ENCODE data around the gene COL13A1. TPM values are rescaled to one million over a fixed set of nuclear protein-coding genes. Genes with fewer than 3 reads are reported as not detected.

COL13A1 gene
- total RNA-seq, 1 donor from 2014 or later, result 0.86 TPM

GRCh38 chr10:69866246-69866687 lies 64.6 kb downstream of the COL13A1 start:
- no peak for TF ChIP-seq CTCF (IDR thresholded peaks at IDR 0.05; ENCODE audit: insufficient read depth, low read depth, low read length)
- TF ChIP-seq EZH2 (IDR thresholded peaks at IDR 0.05; ENCODE audit: insufficient read depth, low read length), result no peak
- DNase-seq (ENCODE audit: low read depth), result no peak
- peaks cover 20% of the 10 kb centered on the region for H3K27me3 Mint-ChIP-seq (ENCODE audit: low read depth, unreplicated experiment)
- Histone ChIP-seq H3K4me1 (ENCODE audit: insufficient read depth, low read length) (peaks cover 73% of the 10 kb centered on the region), H3K27me3 (ENCODE audit: insufficient read depth, low read length) (no peaks in the 10 kb centered on the region), H4K20me1 (ENCODE audit: insufficient read depth, low read length) (no peaks in the 10 kb centered on the region), H3K27ac (ENCODE audit: low read depth, low read length) (peak overlapping the region; percentile 76), H3K36me3 (ENCODE audit: insufficient read depth, low read length) (peaks cover 3% of the 10 kb centered on the region), H2AFZ (ENCODE audit: low read depth, low read length) (peak overlapping the region; percentile 60), H3K4me2 (ENCODE audit: low read length) (peak overlapping the region; percentile 80), H3K79me2 (ENCODE audit: insufficient read depth, low read length) (peaks cover 4% of the 10 kb centered on the region), H3K9me3 (ENCODE audit: insufficient read depth, low read depth, low read length) (no peaks in the 10 kb centered on the region), H3K4me3 (ENCODE audit: insufficient read depth, low read depth, low read length) (no peak overlapping the region), H3K9ac (ENCODE audit: low read length) (peak overlapping the region; percentile 73)
- peak overlapping the region; percentile 70 for H3K4me3 Mint-ChIP-seq (ENCODE audit: unreplicated experiment)
- peaks cover 3% of the 10 kb centered on the region for H3K36me3 Mint-ChIP-seq (ENCODE audit: low read depth, unreplicated experiment)
- no peaks in the 10 kb centered on the region for H3K9me3 Mint-ChIP-seq (ENCODE audit: unreplicated experiment)
- peak overlapping the region; percentile 8 for H3K27ac Mint-ChIP-seq (ENCODE audit: unreplicated experiment)
- peak; percentile 9 for FAIRE-seq
- peaks cover 15% of the 10 kb centered on the region for H3K4me1 Mint-ChIP-seq (ENCODE audit: low read depth, unreplicated experiment)

DNA sequence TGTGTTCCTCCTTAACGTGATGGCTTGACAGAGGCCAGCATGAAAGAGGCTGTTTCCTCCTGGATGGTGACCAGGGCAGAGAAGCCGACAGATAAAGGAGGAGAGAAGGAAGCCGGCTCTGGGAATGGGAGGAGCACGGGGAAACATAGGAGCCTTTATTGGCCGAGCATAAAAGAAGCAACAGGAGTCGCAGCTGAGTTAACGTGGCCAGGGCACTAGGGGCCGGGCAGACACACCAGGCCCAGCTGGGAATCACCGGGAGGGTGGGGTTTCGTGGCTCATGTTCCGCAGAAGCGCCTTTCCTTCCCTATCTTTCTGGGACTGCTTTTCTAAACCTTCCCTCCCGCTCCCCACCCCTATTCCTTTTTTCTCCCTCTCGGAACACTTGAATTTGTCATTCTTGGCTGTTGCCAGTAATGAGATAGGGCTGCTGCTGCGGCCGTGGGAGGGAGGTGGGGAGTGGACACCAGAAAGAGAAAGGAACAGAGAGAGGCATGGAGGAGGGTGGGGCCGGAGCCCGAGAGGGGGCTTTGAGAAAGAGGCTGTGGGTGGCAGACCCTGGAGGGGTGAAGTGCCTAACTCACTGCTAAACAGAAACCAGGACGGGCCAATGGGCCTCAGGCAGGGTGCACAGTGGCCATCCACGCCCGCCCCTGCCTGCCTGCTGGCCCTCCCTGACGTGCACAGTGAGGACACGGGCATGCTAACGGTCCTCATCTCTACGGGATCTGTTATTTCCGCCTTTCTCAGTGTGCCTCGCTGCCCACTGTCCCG lies 65.2 kb downstream of the COL13A1 start:
- H3K9me3 Mint-ChIP-seq (ENCODE audit: unreplicated experiment), result no peaks in the 10 kb centered on the region
- peaks cover 4% of the 10 kb centered on the region for H3K79me2 ChIP-seq (ENCODE audit: insufficient read depth, low read length)
- no peak overlapping the region for H3K4me3 ChIP-seq (ENCODE audit: insufficient read depth, low read depth, low read length)
- no peaks in the 10 kb centered on the region for H4K20me1 ChIP-seq (ENCODE audit: insufficient read depth, low read length)
- peak overlapping the region; percentile 8 for H3K27ac Mint-ChIP-seq (ENCODE audit: unreplicated experiment)
- peak overlapping the region; percentile 80 for H3K4me2 ChIP-seq (ENCODE audit: low read length)
- H3K36me3 ChIP-seq (ENCODE audit: insufficient read depth, low read length), result peaks cover 3% of the 10 kb centered on the region
- peak overlapping the region; percentile 76 for H3K27ac ChIP-seq (ENCODE audit: low read depth, low read length)
- peaks cover 67% of the 10 kb centered on the region for H3K4me1 ChIP-seq (ENCODE audit: insufficient read depth, low read length)
- no peak for TF ChIP-seq CTCF (IDR thresholded peaks at IDR 0.05; ENCODE audit: insufficient read depth, low read depth, low read length)
- TF ChIP-seq EZH2 (IDR thresholded peaks at IDR 0.05; ENCODE audit: insufficient read depth, low read length), result no peak
- peak overlapping the region; percentile 60 for H2AFZ ChIP-seq (ENCODE audit: low read depth, low read length)
- no peak for FAIRE-seq
- H3K27me3 Mint-ChIP-seq (ENCODE audit: low read depth, unreplicated experiment), result peaks cover 19% of the 10 kb centered on the region
- peak overlapping the region; percentile 73 for H3K9ac ChIP-seq (ENCODE audit: low read length)
- H3K27me3 ChIP-seq (ENCODE audit: insufficient read depth, low read length), result no peaks in the 10 kb centered on the region
- DNase-seq (ENCODE audit: low read depth), result peak; percentile 86
- peaks cover 11% of the 10 kb centered on the region for H3K4me1 Mint-ChIP-seq (ENCODE audit: low read depth, unreplicated experiment)
- H3K36me3 Mint-ChIP-seq (ENCODE audit: low read depth, unreplicated experiment), result peaks cover 3% of the 10 kb centered on the region
- H3K9me3 ChIP-seq (ENCODE audit: insufficient read depth, low read depth, low read length), result no peaks in the 10 kb centered on the region
- H3K4me3 Mint-ChIP-seq (ENCODE audit: unreplicated experiment), result peak overlapping the region; percentile 70

Measured in astrocyte (in vitro differentiated cells and primary cell).